Stimulated activated CD4-positive, alpha-beta T cell treated with anti-CD3 and anti-CD28 coated beads, Interleukin-2, amount 100 ng/mL, for 24 hours (primary cell): ENCODE measurements around the gene RGS6.

Experiments
- DNase-seq, 2 donors: peaks; one replicate each; pipeline ENCODE4 v3.0.0-alpha.2; 2020

Gene RGS6

GRCh38 chr14:72562300-72562699 lies 630.1 kb downstream of the RGS6 start:
- no peak for DNase-seq

- no peak for DNase-seq
Observed at GRCh38 chr14:72563676-72564075, 631.4 kb downstream of the RGS6 start.

- DNase-seq, result no peak
Observed at GRCh38 chr14:72565149-72565559, 632.9 kb downstream of the RGS6 start.

GRCh38 chr14:72565917-72566316 lies 633.7 kb downstream of the RGS6 start:
- DNase-seq, result no peak

GRCh38 chr14:72567226-72567625 lies 635.0 kb downstream of the RGS6 start:
- no peak for DNase-seq

GRCh38 chr14:72568296-72568992 lies 636.2 kb downstream of the RGS6 start:
- no peak for DNase-seq

GRCh38 chr14:72573725-72574417 lies 641.6 kb downstream of the RGS6 start:
- DNase-seq, result no peak

GRCh38 chr14:72574715-72575114 lies 642.5 kb downstream of the RGS6 start:
- DNase-seq, result no peak

GRCh38 chr14:72576258-72576657 lies 644.0 kb downstream of the RGS6 start:
- DNase-seq, result no peak

GRCh38 chr14:72577521-72577920 lies 645.3 kb downstream of the RGS6 start:
- DNase-seq, result no peak

- DNase-seq, result no peak
Observed at GRCh38 chr14:72578514-72578913, 646.3 kb downstream of the RGS6 start.

GRCh38 chr14:72582582-72582981 lies 650.4 kb downstream of the RGS6 start:
- no peak for DNase-seq

- DNase-seq, result no peak
Observed at GRCh38 chr14:72583316-72584272, 651.4 kb downstream of the RGS6 start.

- no peak for DNase-seq
Observed at GRCh38 chr14:72588521-72588920, 656.3 kb downstream of the RGS6 start.

- no peak for DNase-seq
Observed at GRCh38 chr14:72589652-72590051, 657.4 kb downstream of the RGS6 start.

GRCh38 chr14:72590577-72590976 lies 658.3 kb downstream of the RGS6 start:
- no peak for DNase-seq

- DNase-seq, result no peak
Observed at GRCh38 chr14:72591391-72591790, 659.2 kb downstream of the RGS6 start.

- peak; percentile 10 to 21 for DNase-seq
Observed at GRCh38 chr14:72594099-72594901, 662.1 kb downstream of the RGS6 start.

GRCh38 chr14:72595152-72595862 lies 663.1 kb downstream of the RGS6 start:
- DNase-seq, result no peak

GRCh38 chr14:72597252-72598233 lies 665.3 kb downstream of the RGS6 start:
- DNase-seq, result no peak

- DNase-seq, result no peak
Observed at GRCh38 chr14:72598306-72598705, 666.1 kb downstream of the RGS6 start.
